Panc1 (cell line): ENCODE results near the gene DPM3. TPM values are rescaled to one million over a fixed set of nuclear protein-coding genes. Genes with fewer than 3 reads are reported as not detected.

Source experiments
- ATAC-seq: fragments of 200-7000 bp; cut with Tn5 transposase; 2 replicates; pipeline ENCODE4 v1.9.1; 2020; ENCODE audit warnings: mild to moderate bottlenecking, moderate library complexity
- BruUV-seq: library from RNA; stranded (reverse); fragments of 400-500 nt; replicated peaks from 2 replicates; lab custom pipeline; 2021; lab: Mats Ljungman, UMichigan
- CTCF ChIA-PET: fragments of 300-600 bp; sonication (Branson Sonifier 250); formaldehyde crosslinking; loops from one replicate; lab custom pipeline; 2022; ENCODE audit warnings: antibody characterized with exemption; lab: Charles Lee
- POLR2A ChIA-PET: fragments of 300-600 bp; sonication (Branson Sonifier 250); formaldehyde crosslinking; loops from one replicate; lab custom pipeline; 2022; ENCODE audit warnings: antibody characterized with exemption; lab: Charles Lee
- DNase-seq: peaks from one replicate; pipeline ENCODE4 v3.0.0-alpha.2; 2010; ENCODE audit warnings: low read depth, low spot score
- H3K27ac ChIP-seq: 2 replicates; pipeline ENCODE4 v1.5.1; 2011; ENCODE audit warnings: mild to moderate bottlenecking, low read length, inconsistent platforms
- H3K27me3 ChIP-seq: fragments of 200-500 bp; sonication (Bioruptor generic); 2 replicates; pipeline ENCODE4 v1.6.0; 2014; ENCODE audit warnings: low read length, inconsistent platforms; ENCODE audit not compliant: control insufficient read depth, insufficient read depth
- H3K36me3 ChIP-seq: fragments of 200-500 bp; sonication (Bioruptor generic); 2 replicates; pipeline ENCODE4 v1.5.1; 2014; ENCODE audit warnings: inconsistent platforms, mild to moderate bottlenecking, low read length, moderate library complexity; ENCODE audit not compliant: control insufficient read depth, insufficient read depth
- H3K4me1 ChIP-seq: 2 replicates; pipeline ENCODE4 v1.5.1; 2011; ENCODE audit warnings: inconsistent platforms, mild to moderate bottlenecking, low read length, moderate library complexity; ENCODE audit not compliant: control insufficient read depth, insufficient read depth
- H3K4me3 ChIP-seq, 2 experiments: 2 replicates each; pipeline ENCODE4 v1.5.1; 2011 to 2012; ENCODE audit warnings: low read depth in 2 of 2, low read length in 2 of 2, mild to moderate bottlenecking in 2 of 2, inconsistent platforms in 1 of 2, moderate library complexity in 1 of 2
- H3K9me3 ChIP-seq: fragments of 200-500 bp; sonication (Bioruptor generic); 2 replicates; pipeline ENCODE4 v1.5.1; 2014; ENCODE audit warnings: low read depth, mild to moderate bottlenecking, inconsistent platforms, low read length, moderate library complexity; ENCODE audit not compliant: control insufficient read depth, insufficient read depth
- CTCF ChIP-seq: fragments of 450-650 bp; IDR thresholded peaks from 2 replicates; pipeline ENCODE4 v1.5.1; 2017; ENCODE audit warnings: mild to moderate bottlenecking
- POLR2AphosphoS5 ChIP-seq: IDR thresholded peaks from 2 replicates; pipeline ENCODE4 v1.6.1; 2012; ENCODE audit warnings: mild to moderate bottlenecking, low read depth, low read length, moderate library complexity
- REST ChIP-seq, 2 experiments: IDR thresholded peaks; 2 replicates each; pipeline ENCODE4 v1.6.1; 2011 to 2012; ENCODE audit warnings: low read depth in 2 of 2, control low read depth in 1 of 2, low read length in 1 of 2, mild to moderate bottlenecking in 1 of 2, moderate library complexity in 1 of 2; ENCODE audit not compliant: insufficient read depth in 1 of 2
- SIN3A ChIP-seq: IDR thresholded peaks from 2 replicates; pipeline ENCODE4 v1.6.1; 2012; ENCODE audit warnings: low read depth, mild to moderate bottlenecking, low read length, moderate library complexity, borderline replicate concordance; ENCODE audit not compliant: insufficient read depth
- TCF7L2 ChIP-seq: IDR thresholded peaks from 2 replicates; pipeline ENCODE4 v1.6.1; 2011; ENCODE audit warnings: mild to moderate bottlenecking, low read depth, low read length, inconsistent platforms
- in situ Hi-C: cut with HindIII; loops from 2 replicates; pipeline ENCODE4 v1.10.0; 2016; ENCODE audit warnings: low sequenced_read_pairs, low pct_unique_long_range_greater_than_20kb
- intact Hi-C: fragments of 100-400 bp; cut with micrococcal nuclease; formaldehyde crosslinking; loops from one replicate; pipeline ENCODE4 v1.10.0; 2022; ENCODE audit not compliant: unreplicated experiment
- total RNA-seq: library from RNA; stranded (reverse); gene quantifications from one replicate; pipeline ENCODE4 v1.2.1, GENCODE V29; 2021; ENCODE audit not compliant: unreplicated experiment

Gene DPM3
- total RNA-seq, 1 experiment from 2014 or later = 66.0 TPM

- BruUV-seq = no TSS peak
- no peaks in the 10 kb centered on the region for H3K27me3 ChIP-seq
- POLR2A ChIA-PET = interaction anchor here (0.6 kb wide), 1 partner anchor 10 kb away, joined by 3 read pairs; no protein-coding TSS in a partner anchor
- in situ Hi-C loops (no loop called here), intact Hi-C loops (loop anchor here (5.0 kb wide), 1 partner anchor 35 kb away; no protein-coding TSS in a partner anchor)
- peaks cover 3% of the 10 kb centered on the region; the same call in 1 of the 2 replicates for H3K36me3 ChIP-seq
- no peak for DNase-seq
- H3K4me1 ChIP-seq = peaks cover 59% of the 10 kb centered on the region
- CTCF ChIA-PET = interaction anchor here (0.6 kb wide), 1 partner anchor 458 kb away, joined by 3 read pairs; no protein-coding TSS in a partner anchor
- no peaks in the 10 kb centered on the region for H3K9me3 ChIP-seq
- peak within 1 kb of the TSS; percentile 92 for H3K27ac ChIP-seq
- TF ChIP-seq CTCF (no peak), SIN3A (peak; percentile 49; the same call in 1 of the 2 replicates), POLR2AphosphoS5 (peak; percentile 52)
- H3K4me3 ChIP-seq = peak within 1 kb of the TSS; percentile 64 to 65
- peak; percentile 71 for ATAC-seq
Measured at GRCh38 chr1:155127105-155127966, 13.0 kb downstream of the DPM3 start, which contains the start of gene EFNA1. EFNA1 (plus strand) TSS chr1:155127876; CDS start chr1:155127978, 102 bp downstream.

GRCh38 chr1:155126556-155127104 lies 13.7 kb downstream of the DPM3 start:
- Histone ChIP-seq H3K36me3 (peaks cover 3% of the 10 kb centered on the region; the same call in 1 of the 2 replicates), H3K9me3 (no peaks in the 10 kb centered on the region), H3K4me3 (peak overlapping the region; percentile 64 to 65), H3K4me1 (peaks cover 59% of the 10 kb centered on the region), H3K27ac (peak overlapping the region; percentile 65), H3K27me3 (no peaks in the 10 kb centered on the region)
- ATAC-seq = peak; percentile 5
- POLR2A ChIA-PET = no interaction called here
- CTCF ChIA-PET = interaction anchor here (0.6 to 1.1 kb wide), 2 partner anchors 46 to 457 kb away, joined by 3 read pairs; partner anchors contain the start of gene KRTCAP2
- no peak for TF ChIP-seq POLR2AphosphoS5
- no peak for TF ChIP-seq CTCF
- TF ChIP-seq REST (IDR thresholded peaks at IDR 0.05; ENCODE audit: insufficient read depth in 1 of 2, low read depth in 2 of 2, low read length in 1 of 2) = no peak
- TF ChIP-seq SIN3A = no peak
- TF ChIP-seq TCF7L2 = no peak
- in situ Hi-C loops (no loop called here), intact Hi-C loops (loop anchor here (5.0 kb wide), 1 partner anchor 34 kb away; no protein-coding TSS in a partner anchor)
- no TSS peak for BruUV-seq
- DNase-seq = no peak
